Amygdala (tissue), 56 donors: ENCODE measurements around the gene ERI2.

Experiments
- DNase-seq, 56 donors: peaks; one replicate each; lab custom pipeline; 2025; lab: John Stamatoyannopoulos, UW

ERI2 gene, protein sequence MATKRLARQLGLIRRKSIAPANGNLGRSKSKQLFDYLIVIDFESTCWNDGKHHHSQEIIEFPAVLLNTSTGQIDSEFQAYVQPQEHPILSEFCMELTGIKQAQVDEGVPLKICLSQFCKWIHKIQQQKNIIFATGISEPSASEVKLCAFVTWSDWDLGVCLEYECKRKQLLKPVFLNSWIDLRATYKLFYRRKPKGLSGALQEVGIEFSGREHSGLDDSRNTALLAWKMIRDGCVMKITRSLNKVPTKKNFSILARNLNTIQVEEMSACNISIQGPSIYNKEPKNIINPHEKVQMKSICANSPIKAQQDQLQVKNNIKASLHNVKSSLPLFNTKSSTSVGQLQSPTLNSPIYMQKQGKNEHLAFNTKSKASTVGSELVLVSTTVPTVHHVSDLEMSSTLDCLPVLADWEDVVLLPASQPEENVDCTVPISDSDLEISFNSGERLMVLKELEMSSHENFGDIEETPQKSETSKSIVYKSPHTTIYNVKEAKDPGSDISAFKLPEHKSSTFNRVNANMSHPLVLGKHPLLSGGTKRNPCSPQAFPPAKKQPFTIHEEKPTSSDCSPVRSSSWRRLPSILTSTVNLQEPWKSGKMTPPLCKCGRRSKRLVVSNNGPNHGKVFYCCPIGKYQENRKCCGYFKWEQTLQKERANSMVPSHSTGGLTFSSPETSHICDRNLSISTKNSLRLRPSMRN

DNA sequence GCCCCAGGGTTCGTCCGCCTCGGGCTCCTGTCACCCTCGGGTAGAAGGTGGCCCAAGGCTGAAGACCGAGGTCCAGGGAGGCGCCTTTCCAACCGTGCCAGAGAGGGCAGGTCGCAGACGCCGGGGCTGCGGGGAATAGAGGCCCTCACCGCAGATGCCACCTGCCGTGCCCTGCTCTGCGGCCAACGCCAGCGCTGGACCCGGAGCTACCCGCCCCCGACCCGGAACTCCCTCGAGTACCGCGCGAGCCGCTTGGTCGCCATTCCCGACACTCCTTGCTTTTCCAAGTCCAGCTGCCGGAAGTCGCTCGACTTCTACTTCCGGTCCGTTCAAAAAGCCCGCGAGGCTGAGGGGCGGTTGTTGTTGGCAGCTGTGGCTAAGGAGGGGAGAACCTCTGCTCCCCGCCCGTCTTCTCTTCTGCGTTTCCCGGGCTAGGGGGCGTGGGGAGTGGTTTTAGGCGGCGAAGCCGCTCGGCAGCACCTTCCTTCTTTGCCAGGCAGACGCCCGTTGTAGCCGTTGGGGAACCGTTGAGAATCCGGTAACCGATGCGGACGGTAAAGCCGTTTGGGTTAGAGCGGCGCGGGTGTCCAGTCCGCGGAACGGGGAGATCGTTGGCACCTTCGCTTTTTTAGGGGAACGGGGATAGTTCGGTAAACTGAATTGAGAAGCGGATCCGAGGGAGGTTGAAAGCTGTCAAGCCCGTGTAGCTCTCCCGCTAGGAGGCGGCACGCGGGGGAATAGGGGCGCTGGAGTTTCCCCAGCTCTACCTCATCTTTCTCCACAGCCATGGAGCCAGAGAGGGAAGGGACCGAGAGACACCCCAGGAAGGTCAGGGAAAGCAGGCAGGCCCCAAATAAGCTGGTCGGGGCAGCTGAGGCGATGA, at the start of gene ERI2, which contains the start of gene REXO5:
Gene ERI2, minus strand, starts transcription at position 305 of the 883 bp plus-strand sequence. Its CDS starts 42 bp downstream, at position 263.
Gene REXO5, plus strand, starts transcription at position 360 of the 883 bp plus-strand sequence. Its CDS starts 427 bp downstream, at position 787.
- peak; percentile 43 to 93 (median 81) for DNase-seq

DNA sequence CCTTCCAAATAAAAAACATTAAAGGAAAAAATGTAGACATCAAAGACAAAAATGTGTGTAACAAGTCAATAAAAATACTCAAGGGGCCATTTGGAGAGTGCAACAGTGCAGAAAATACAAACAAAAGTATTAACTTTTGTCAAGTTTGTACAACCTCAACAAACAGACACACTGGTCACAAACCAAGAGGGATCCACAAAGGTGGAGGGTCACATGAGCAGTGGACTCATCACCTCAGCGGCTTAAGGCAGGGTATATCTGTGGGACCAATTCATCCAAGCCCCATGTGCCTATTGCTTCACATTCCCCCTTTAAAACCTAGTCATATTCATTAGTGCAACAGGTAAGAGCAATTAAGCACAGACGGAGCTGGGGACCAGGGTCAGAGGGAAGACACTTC, 48.7 kb upstream of the ERI2 start:
- DNase-seq = no peak

DNA sequence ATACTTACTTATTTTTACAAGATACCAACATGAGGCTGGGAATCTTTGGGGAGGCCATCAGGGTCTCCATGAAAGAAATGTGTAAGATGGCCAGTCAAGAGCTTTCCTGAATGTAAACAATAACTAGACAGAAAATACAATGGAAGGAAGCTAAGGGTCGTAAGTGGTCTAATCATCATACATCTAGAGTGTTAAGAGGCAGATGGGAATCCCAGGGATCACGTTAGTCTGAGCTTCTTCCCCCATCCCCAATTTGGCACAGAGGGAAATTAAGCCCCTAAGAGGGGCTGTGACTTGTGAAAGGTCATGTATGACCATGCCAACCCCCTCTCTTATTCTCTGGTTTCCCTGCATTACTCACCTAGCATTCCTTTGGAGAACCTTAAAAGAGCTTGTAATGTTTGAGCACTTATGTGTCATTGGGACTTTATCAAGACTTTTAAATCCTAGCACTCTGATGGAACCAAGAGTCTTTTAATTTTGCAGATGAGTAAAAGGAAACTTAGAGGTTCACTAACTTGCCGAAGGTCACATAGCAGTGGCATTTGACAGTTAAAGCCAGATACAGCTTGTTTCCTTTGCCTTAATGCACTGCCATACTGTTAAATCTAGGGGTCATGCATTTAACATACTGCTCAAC, 47.8 kb upstream of the ERI2 start:
- no peak for DNase-seq

DNA sequence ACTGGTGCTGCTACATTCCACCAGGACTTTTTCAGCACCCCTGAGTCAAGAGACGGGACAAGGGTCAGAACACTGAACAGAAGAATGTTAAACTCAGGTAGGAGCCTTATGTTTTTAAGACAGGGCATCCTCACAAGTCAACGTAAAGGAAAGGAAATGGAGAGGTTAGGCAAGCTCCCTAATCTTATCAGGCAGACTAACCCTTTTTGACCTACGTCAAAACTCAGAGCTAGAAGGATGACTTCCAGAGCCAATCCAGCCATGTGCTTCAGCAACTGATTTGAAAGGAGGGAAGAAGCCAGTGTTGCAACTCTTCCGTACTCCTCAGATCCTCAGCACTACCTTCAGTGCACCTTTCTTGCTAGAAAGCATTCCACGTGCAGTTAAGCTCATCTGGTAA, 46.9 kb upstream of the ERI2 start:
- DNase-seq = no peak

DNA sequence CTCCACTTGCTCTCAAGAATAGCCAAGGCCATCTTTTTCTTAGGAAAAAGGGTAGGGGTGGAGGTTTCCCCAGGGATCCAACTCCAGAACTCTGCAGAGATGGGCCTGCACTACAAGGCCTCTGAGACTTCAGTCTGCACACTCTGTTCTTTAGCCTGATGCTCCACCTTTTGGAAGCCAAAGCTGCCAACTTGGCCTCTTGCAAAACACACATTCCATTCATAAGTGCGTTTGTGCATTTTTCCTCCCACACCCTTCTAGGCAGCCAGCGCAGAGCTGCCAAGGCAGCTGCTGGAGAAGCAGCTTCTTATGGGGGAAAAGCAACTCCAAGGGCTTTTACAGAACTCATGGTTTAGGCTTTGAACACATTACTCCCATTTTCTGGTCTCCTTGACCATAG, 45.3 kb upstream of the ERI2 start:
- DNase-seq = peak in 12 of 56 donors; percentile 3 to 50 (median 22)

DNA sequence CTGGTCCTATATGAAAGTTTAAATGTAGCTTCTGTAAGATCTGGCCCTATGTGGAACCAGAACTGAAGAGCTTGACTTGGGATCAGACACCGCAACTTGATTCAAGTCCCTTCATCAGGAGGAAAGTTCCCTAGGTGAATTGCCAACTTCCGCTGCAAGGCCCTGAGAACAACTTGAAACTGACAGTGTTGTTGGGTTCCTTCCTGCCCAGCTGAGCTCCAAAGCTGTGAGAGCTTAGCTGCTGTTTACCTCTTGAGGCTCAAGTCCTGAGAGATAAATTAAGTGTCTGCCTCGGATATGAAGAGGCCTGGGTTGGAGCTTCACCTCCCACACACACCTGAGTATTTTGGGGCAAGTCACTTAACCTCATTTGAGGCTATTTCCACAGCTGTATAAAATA, 44.7 kb upstream of the ERI2 start:
- DNase-seq = no peak

DNA sequence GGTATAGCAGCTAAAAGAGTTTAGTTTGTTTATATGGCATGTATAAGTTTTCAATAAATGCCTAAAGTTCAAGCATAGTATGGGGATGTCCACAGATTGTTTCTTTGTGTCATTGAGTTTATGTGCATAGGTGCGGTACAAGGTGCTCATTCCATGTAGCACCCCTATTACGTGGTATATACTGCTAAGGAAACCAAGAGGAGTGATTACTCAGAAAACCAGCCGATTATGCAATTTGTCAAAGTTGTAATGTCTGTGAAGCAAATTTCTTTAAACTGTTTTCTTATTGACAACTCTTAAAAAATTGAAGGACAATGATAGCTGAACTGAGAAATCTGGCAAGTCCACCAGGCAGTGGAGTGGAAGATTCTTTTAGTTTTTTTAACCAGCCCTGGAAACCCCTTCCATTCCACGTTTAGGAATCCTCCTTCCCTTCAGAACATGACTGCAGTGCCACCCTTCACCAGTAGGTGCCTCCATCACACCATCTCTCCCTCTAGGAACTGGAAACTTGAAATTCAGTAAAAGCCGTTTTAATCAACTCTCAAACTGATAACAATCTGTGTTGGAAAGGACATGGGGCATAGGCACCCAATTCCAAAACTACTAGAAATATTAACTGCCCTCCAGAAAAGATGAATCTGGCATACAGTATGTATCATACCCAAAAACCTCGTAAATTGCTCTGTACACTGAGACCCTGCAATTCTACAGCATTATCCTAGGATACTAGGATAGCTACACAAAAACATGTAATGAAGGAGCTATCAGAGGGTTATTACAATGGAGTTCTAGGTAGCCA, 43.5 kb upstream of the ERI2 start:
- DNase-seq = peak in 41 of 56 donors; percentile 5 to 84 (median 38)

DNA sequence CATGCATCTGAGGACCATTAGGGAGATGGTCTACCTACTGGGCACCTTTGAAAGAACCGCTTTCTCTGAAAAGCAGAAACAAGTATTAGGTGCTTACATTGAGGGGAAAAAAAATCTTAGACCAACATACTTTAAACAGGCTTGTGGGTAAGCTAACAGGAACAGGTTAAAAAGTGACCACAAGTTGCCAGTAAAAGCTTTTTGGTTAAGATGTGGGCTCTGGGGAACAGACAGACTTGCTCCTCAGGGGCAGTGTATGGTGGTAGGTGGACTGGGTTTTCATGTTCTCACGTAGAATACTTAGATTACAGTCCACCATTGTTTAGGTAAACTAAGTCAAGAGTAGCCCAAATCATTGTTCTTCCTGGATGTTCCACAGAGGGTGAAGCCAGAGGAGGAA, 41.3 kb upstream of the ERI2 start:
- no peak for DNase-seq

DNA sequence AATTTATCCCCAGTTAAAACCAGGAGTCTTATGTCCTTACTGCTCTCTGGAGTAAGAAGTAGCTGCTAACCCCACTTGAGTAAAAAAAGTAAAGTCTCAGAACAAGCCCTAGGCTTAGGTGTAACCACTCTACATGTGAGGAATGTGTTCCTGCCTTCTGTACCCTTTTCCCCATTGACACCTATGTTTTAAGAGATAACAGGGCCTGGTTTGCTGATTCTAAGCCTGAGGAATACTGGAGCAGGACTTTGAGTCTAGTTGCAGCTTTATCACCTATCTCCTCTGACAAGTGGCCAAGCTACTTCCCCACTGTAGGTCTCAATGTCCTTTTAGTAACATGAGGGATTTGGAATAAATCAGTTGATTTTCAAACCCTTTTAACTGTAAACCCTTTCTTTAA, 40.3 kb upstream of the ERI2 start:
- no peak for DNase-seq

DNA sequence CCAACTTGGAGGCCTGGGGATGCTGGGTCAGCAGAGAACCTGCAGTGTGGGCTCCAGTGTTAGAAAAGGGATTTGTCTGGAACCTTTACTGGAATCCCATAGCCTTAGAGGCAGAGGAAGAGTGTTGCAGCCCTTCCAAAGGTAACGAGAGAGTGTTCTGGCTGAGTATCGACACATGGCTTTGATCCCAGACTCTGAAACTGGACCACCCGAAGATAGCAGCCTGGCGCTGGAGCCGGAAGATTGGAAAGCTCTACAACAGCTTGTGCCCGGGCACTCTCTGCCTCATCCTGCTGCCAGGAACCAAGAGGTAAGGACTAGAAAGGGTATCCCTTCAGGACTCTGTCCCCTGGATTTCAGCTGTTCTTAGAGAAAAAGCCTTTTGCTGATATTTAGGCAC, 39.8 kb upstream of the ERI2 start:
- no peak for DNase-seq

DNA sequence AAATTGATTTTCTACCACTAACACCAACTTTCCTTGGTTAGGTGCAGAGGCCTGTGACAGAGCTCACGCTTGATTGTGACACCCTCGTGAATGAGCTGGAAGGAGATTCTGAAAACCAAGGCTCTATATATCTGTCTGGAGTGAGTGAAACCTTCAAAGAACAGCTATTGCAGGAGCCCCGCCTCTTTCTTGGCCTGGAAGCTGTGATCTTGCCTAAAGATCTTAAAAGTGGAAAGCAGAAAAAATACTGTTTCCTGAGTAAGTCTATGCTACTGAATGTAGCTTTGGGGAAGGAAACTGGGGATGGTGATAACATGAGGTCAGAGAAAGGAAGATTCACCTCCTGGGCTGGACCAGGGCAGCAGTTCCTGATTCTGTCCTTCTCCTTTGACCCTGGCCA, 38.3 kb upstream of the ERI2 start:
- no peak for DNase-seq

DNA sequence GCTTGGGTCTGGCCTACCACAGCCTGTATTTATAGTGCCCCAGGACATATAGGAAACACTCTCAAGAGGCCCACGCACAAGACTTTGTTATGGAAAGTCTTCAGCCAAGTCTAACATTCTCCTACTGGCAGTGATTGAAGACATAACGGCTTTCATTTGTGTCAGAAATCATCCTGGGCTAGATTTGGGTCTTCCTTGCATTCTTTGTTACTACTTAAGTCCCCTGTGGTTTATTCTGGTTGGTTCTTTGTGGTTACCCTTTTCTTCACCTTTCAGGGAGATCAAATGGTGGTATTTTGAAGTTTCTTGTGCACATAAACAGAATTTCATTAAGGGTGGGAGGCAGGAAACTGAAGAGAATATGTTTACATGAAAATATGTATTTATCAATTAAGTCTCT, 37.8 kb upstream of the ERI2 start:
- DNase-seq = no peak

DNA sequence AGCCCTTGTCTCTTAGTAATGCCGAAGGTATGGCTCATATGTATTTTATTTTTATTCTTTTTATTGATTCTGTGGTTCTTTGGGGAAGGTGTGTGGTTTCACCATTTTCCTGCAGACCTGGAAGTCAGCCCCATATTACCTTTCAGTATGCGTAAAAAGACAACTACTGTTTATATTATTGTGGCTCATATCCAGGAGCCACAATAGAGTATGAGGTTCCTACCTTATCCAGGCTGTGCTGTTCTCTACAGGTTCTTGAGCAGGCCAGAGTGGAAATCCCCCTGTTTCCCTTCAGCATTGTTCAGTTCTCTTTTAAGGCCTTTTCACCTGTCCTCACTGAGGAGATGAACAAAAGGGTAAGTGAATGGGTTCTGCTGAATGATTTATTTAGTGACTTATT, 33.2 kb upstream of the ERI2 start:
- DNase-seq = no peak

DNA sequence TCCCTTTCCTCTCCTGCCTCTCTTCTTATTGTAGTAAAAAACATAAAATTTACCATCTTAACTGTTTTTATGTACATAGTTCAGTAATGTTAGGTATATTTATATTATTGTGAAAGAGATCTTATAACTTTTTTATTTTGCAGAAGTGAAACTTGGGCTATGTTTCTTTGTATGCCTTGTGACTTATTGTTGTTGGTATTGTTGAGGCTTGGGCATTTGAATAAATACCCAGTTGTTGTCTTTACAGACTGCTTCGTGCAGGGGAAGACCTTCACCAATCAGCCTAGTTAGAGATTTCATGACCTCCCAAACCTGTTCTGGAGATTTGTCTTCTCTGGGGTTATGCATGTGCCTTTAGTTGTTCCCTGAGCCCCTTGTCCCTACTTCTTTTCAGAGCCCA, 32.0 kb upstream of the ERI2 start:
- no peak for DNase-seq

DNA sequence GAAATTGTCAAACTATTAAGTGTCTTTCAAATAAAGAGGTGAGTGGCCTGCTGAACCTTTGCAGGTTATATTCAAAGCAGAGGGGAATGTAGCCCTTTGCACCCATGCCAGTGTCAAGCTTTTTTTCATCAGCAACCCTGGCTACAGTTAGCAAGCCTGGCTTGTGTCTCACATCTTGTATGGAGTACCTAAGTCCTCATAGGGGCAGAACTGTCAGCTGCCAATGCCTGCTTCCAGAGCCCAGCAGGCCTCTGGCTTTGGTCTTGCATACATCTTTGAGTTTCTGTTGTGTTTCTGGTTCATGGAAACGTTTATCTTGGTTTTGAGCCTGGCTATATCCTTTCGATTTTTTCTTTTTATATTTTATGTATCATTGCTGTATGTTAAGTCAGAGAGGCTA, 26.8 kb upstream of the ERI2 start:
- DNase-seq = no peak

DNA sequence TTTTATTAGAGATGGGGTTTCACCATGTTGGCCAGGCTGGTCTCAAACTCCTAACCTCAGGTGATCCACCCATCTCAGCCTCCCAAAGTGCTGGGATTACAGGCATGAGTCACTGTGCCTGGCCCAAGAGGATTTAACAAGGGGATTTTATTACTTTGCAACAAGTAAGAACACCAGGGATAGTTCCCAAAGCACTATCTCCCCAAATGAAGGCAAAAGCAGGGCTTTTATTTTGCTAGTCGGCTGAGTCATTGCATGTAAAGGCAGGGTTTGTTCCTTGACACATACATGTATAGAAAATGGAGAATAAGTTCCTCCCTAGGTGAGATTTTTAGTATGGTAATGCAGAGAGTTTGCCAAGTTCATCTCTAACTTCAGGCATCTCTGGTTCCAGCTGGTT, 24.1 kb upstream of the ERI2 start:
- no peak for DNase-seq

DNA sequence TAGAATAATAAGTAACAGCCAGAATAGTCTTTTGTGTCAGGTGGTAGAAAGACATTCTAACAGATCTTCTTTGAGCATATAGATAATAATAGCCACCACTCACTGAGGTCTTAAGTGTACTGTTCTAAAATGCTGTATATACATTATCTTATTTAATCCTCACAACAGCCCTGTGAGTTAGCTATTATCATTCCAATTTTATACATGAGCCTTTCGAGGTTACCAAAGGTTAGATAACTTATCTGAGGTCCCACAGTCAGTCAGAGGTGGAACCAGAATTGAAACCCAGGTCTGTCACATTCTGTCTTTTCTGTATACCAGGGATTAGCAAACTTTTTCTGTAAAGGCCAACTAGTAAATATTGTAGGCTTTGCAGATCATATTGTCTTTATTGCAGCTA, 23.3 kb upstream of the ERI2 start:
- no peak for DNase-seq

DNA sequence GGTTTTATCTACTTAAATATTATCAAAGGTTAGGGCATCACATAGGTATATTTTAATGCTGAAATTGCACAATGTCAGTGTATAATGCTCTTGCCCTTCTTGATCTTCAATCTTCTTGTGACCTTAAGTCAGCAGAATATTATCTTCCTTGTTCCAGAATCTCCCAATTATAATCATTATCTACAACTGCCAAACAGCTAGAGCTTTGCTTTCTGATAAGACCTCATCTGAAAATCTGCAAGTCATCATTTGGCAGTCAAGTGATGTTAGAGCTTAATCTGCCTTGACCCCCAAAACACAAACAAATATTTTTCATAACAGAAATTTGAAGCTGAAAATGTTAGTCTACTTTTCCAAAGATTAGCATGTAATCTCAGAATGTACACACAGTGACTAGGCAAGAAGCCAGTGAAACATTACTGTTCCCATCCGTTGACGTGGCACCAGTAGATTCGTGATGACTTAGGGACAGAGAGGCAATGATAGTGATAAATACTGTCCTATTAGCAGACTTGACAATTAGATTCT, 19.8 kb upstream of the ERI2 start:
- DNase-seq = no peak
